ENCODE results near the gene GMPPA.
A peak's percentile ranks its signal among the peaks of the same experiment; 100 is the strongest.

The GMPPA gene

GRCh38 chr2:219474285-219475060 is 24.2 kb upstream of the GMPPA start:
- no peak for TF ChIP-seq CTCF (IDR thresholded peaks at IDR 0.05)
- Histone ChIP-seq H3K27ac (peak overlapping the region; percentile 52 to 78), H3K4me3 (no peak overlapping the region)
- DNase-seq (ENCODE audit: low spot score), result no peak

GRCh38 chr2:219475278-219475677 is 23.4 kb upstream of the GMPPA start:
- Histone ChIP-seq H3K4me3 (no peak overlapping the region), H3K27ac (peak overlapping the region; percentile 52 to 60)
- no peak for TF ChIP-seq CTCF (IDR thresholded peaks at IDR 0.05)
- DNase-seq (ENCODE audit: low spot score), result no peak

GRCh38 chr2:219475697-219476651 is 22.7 kb upstream of the GMPPA start:
- H3K27ac ChIP-seq, result peak overlapping the region; percentile 52 to 60
- no peak for DNase-seq (ENCODE audit: low spot score)
- peak; percentile 55 for TF ChIP-seq CTCF (IDR thresholded peaks at IDR 0.05)

GRCh38 chr2:219476652-219477151 is 22.0 kb upstream of the GMPPA start:
- DNase-seq (ENCODE audit: low spot score), result no peak
- no peak for TF ChIP-seq CTCF (IDR thresholded peaks at IDR 0.05)
- Histone ChIP-seq H3K27ac (peak overlapping the region; percentile 52 to 60), H3K4me3 (no peak overlapping the region)

More at GRCh38 chr2:219475697-219476651, 22.7 kb upstream of the GMPPA start:
- H3K4me3 ChIP-seq, result no peak overlapping the region

- DNase-seq (ENCODE audit: low spot score), result no peak
- TF ChIP-seq CTCF (IDR thresholded peaks at IDR 0.05), result no peak
- Histone ChIP-seq H3K4me3 (no peak overlapping the region), H3K27ac (peak overlapping the region; percentile 52 to 60)
These were observed 21.5 kb upstream of the GMPPA start for GRCh38 chr2:219477179-219477578.

- TF ChIP-seq CTCF (IDR thresholded peaks at IDR 0.05), result no peak
- no peak overlapping the region for H3K4me3 ChIP-seq
- DNase-seq (ENCODE audit: low spot score), result no peak
- peak overlapping the region; percentile 42 to 60 for H3K27ac ChIP-seq
These were observed 20.9 kb upstream of the GMPPA start for GRCh38 chr2:219477815-219478214.

Measured in coronary artery (tissue), 2 donors.